ENCODE data around the gene TRIP12. TPM values are rescaled to one million over a fixed set of nuclear protein-coding genes. Genes with fewer than 3 reads are reported as not detected.

TRIP12 gene
- total and polyA plus RNA-seq, 8 donors, result 13.4 to 342 (median 117) TPM

GRCh38 chr2:229783108-229783721 lies 138.6 kb downstream of the TRIP12 start:
- Histone ChIP-seq H3K36me3 (peaks cover 18 to 85% (median 79%) of the 10 kb centered on the region in 4 donors), H3K4me3 (no peak overlapping the region), H3K27me3 (no peaks in the 10 kb centered on the region), H3K9me3 (no peaks in the 10 kb centered on the region), H3K4me1 (peaks cover 0 to 15% (median 5%) of the 10 kb centered on the region in 4 donors), H3K27ac (no peak overlapping the region)
- TF ChIP-seq EP300 (IDR thresholded peaks at IDR 0.05), result no peak
- no peak for TF ChIP-seq POLR2AphosphoS5 (IDR thresholded peaks at IDR 0.05)
- no peak for TF ChIP-seq POLR2A (IDR thresholded peaks at IDR 0.05)
- TF ChIP-seq, protein P1, sequence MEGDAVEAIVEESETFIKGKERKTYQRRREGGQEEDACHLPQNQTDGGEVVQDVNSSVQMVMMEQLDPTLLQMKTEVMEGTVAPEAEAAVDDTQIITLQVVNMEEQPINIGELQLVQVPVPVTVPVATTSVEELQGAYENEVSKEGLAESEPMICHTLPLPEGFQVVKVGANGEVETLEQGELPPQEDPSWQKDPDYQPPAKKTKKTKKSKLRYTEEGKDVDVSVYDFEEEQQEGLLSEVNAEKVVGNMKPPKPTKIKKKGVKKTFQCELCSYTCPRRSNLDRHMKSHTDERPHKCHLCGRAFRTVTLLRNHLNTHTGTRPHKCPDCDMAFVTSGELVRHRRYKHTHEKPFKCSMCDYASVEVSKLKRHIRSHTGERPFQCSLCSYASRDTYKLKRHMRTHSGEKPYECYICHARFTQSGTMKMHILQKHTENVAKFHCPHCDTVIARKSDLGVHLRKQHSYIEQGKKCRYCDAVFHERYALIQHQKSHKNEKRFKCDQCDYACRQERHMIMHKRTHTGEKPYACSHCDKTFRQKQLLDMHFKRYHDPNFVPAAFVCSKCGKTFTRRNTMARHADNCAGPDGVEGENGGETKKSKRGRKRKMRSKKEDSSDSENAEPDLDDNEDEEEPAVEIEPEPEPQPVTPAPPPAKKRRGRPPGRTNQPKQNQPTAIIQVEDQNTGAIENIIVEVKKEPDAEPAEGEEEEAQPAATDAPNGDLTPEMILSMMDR (IDR thresholded peaks at IDR 0.05), result no peak
- no peak for DNase-seq
- 79 to 90% (median 87%) methylated on average over 5 of the region's 5 CpGs for WGBS, 5 donors
- intact Hi-C loops (cut with DNase I; ENCODE audit: low total_unique reads), result no loop called here

DNA sequence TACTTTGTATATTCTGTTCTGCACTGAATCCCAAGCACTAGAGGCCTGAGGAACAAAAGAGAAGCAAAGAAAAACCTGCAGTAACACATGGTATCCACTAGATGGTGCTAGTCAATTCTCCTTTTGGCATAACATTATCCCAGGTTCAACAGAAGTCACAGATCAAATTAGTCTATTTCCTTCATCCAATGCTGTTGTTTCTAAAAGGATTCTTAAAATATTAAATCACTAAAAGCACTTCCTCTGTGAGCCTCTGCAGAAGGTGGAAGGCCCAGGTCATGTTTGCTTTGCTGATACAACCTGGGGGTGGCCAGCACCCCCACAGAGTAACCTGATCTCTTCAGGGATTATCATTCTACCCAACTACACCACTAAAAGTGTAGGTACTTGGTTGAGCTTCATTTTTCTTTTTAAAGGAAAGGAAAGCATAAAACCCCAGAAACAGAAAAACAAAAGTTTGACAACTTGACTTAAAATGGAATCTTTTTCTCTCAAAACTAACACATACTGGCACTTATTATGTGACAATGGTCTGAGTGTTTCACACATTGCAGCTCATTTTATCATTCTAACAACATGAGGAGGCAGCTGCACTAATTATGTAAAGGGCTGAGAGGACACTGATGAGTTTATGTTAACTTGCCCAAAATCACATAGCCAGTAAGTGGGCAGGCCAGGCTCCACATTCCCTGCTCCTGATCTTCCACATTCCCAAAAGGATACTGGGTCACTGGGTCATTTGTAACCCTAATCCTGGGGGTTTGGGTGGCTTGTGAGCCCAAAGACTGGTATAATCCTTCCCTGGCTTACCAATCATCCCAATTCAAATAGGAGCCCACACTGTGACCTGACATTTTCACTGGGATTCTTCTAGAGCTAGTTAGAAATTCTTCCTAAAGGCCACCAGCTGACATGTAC lies 140.7 kb downstream of the TRIP12 start:
- no peak overlapping the region for H3K4me3 ChIP-seq
- H3K27me3 ChIP-seq, result no peaks in the 10 kb centered on the region
- intact Hi-C loops (cut with DNase I; ENCODE audit: low total_unique reads), result no loop called here
- H3K36me3 ChIP-seq, result peaks cover 27 to 86% (median 79%) of the 10 kb centered on the region in 4 donors
- H3K27ac ChIP-seq, result no peak overlapping the region
- DNase-seq, result peak in 1 of 2 donors; percentile 69
- H3K9me3 ChIP-seq, result no peaks in the 10 kb centered on the region
- H3K4me1 ChIP-seq, result peaks cover 0 to 15% (median 5%) of the 10 kb centered on the region in 4 donors
- TF ChIP-seq EP300 (IDR thresholded peaks at IDR 0.05), result no peak
- TF ChIP-seq, protein P1 (IDR thresholded peaks at IDR 0.05), result peak in 5 of 7 experiments; percentile 66 to 86 (median 76)
- peak in 1 of 3 donors; percentile 17 for TF ChIP-seq POLR2AphosphoS5 (IDR thresholded peaks at IDR 0.05)

DNA sequence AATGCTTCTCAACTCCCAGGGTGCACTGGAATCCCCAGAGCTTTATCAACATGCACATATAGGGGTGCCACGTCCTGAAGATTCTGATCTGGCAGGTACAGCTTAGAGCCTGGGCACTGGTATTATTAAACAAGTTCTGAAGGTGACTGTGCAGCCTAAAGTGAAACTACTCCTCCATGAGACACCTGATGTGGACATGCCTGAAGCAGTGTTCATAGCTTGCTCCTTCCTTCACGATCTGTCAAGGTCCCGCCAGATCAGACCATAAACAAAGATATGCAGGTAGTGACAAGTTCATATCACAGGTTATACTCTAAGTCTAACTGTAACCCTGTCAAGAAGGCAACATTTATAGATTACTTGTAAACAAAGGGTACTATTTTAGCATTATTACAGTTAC lies 142.2 kb downstream of the TRIP12 start:
- peak in 1 of 2 donors; percentile 5 for DNase-seq
- Histone ChIP-seq H3K27me3 (no peaks in the 10 kb centered on the region), H3K4me3 (no peak overlapping the region), H3K27ac (no peak overlapping the region), H3K4me1 (peaks cover 0 to 15% (median 5%) of the 10 kb centered on the region in 4 donors), H3K36me3 (peaks cover 24 to 87% (median 79%) of the 10 kb centered on the region in 4 donors), H3K9me3 (no peaks in the 10 kb centered on the region)
- TF ChIP-seq POLR2AphosphoS5 (IDR thresholded peaks at IDR 0.05) (no peak), EP300 (IDR thresholded peaks at IDR 0.05) (no peak), POLR2A (IDR thresholded peaks at IDR 0.05) (no peak)
- TF ChIP-seq, protein P1 (IDR thresholded peaks at IDR 0.05), result no peak
- intact Hi-C loops (cut with DNase I; ENCODE audit: low total_unique reads), result no loop called here
- WGBS, 5 donors, result 68 to 86% (median 75%) methylated on average over 3 of the region's 3 CpGs

DNA sequence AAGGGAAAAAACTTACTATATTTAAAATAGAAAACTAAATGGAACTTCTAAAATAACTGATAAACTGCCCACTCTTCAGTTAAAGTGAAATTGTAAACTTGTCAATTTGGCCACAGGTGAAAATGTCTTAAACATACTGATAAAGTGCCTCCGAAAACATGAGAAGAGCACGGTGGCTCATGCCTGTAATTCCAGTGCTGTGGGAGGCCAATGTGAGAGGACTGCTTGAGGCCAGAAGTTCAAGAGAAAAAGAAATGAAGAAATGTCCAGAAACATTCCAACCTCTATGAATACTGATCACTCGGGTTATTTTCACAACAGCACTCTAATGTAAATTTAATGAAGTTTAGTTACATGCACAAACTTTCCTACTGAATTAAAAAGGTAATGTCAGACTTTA lies 144.1 kb downstream of the TRIP12 start:
- intact Hi-C loops (cut with DNase I; ENCODE audit: low total_unique reads), result no loop called here
- 86 to 96% (median 92%) methylated on average over 3 of the region's 3 CpGs for WGBS, 5 donors
- no peak for DNase-seq
- no peak overlapping the region for H3K4me3 ChIP-seq
- H3K9me3 ChIP-seq, result no peaks in the 10 kb centered on the region
- H3K36me3 ChIP-seq, result peaks cover 40 to 94% (median 90%) of the 10 kb centered on the region in 4 donors
- H3K4me1 ChIP-seq, result peaks cover 0 to 15% (median 5%) of the 10 kb centered on the region in 4 donors
- no peaks in the 10 kb centered on the region for H3K27me3 ChIP-seq
- H3K27ac ChIP-seq, result no peak overlapping the region
- TF ChIP-seq POLR2AphosphoS5 (IDR thresholded peaks at IDR 0.05) (no peak), POLR2A (IDR thresholded peaks at IDR 0.05) (no peak), EP300 (IDR thresholded peaks at IDR 0.05) (no peak)
- TF ChIP-seq, protein P1 (IDR thresholded peaks at IDR 0.05), result no peak
